GM12865 (cell line): ENCODE results near the gene CEP72.
"Not testable (repeated sequence)": the region's sequence is repeated elsewhere in the genome, so short reads cannot be mapped to it uniquely, and the experiment has no call there.

Experiments used
- DNase-seq: peaks from one replicate; pipeline ENCODE4 v3.0.0; 2010; ENCODE audit warnings: low read depth
- H3K4me3 ChIP-seq: 2 replicates; pipeline ENCODE4 v1.5.1; 2011; ENCODE audit warnings: mild to moderate bottlenecking, low read depth, low read length, control low read depth
- CTCF ChIP-seq: IDR thresholded peaks from 2 replicates; pipeline ENCODE4 v1.5.1; 2011; ENCODE audit warnings: low read length, control low read depth, low read depth, inconsistent platforms; ENCODE audit not compliant: insufficient read depth; ENCODE audit errors: missing control alignments

The CEP72 gene

DNA sequence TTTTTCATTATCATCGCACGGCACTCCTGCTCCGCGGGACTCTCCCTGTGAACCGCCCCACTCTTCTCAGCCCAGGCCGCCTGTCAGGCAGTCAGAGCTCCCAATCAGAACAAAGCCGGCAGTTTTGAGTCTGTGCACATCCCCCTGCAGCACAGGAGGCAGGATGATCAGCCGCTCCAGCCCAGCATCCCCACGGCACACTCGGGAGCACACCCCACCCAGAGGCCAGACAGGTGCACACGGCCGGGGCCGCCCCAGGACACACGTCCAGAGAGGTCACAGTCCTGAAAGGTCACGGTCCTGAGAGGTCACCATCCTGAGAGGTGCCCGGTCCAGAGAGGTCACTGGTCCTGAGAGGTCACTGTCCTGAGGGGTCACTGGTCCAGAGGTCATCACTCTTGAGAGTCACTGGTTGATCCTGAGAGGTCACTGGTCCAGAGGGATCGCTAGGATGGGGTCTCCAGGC is 72.6 kb downstream of the CEP72 start:
- no peak overlapping the region for H3K4me3 ChIP-seq
- no peak for TF ChIP-seq CTCF
- DNase-seq: no peak

GRCh38 chr5:685262-686171 is 73.4 kb downstream of the CEP72 start:
- DNase-seq: no peak
- TF ChIP-seq CTCF: no peak

GRCh38 chr5:686172-686523 is 74.0 kb downstream of the CEP72 start:
- H3K4me3 ChIP-seq, DNase-seq: not testable (repeated sequence)

More at GRCh38 chr5:685262-686171, 73.4 kb downstream of the CEP72 start:
- H3K4me3 ChIP-seq: no peak overlapping the region

GRCh38 chr5:686936-687335 is 74.8 kb downstream of the CEP72 start:
- H3K4me3 ChIP-seq, DNase-seq: not testable (repeated sequence)

DNA sequence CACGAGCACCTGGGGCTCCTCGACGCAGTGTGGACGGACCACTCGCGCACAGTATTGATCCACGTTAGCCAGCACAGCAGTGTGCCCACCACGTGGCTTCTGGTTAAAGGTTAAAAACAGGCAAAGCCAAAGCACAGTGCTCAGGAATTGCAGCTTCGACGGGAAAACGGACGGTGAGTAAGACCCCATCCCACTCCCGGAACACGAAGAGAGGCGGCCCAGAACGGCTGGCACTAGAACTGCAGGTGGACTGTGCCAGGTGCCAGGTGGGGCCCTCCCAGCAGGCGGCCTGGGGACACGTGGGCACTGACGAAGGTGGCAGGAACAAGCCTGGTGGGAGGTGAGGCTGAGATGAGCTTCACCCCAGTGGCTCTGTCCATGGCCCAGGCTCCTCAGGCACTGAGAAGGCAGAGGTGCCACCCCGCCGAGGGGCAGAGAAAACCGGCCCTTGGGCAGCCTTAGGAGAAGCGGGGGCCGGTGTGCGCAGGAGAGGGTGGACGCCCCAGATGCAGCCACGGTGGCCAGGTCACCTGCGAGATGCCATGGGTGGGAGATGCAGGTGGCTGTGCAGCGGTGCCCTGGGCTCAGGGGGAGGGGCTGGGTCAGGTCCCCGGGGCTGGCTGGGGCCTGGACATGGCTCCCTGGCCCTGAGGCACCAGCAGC is 76.3 kb downstream of the CEP72 start:
- not testable (repeated sequence) for DNase-seq, H3K4me3 ChIP-seq

DNA sequence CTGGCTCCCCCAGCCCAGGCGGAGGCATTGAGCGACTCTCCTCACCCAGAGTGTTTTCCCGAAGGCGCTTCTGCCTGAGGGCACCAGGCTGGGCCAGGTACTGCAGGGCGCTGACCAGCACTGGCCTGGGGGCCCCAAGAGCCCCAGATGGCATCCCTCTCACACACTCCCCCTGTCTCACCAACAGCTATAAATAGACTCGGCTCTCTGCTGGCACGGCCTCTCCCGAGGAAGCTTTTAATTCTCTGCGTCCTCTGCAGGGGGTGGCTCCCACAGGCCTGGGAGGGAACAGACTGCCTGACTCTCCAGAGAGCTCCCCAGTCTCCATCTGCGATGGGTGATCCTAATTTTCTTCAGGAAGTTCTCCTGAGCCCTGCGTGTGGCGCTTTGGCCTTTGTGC is 78.2 kb downstream of the CEP72 start:
- H3K4me3 ChIP-seq, DNase-seq: not testable (repeated sequence)

DNA sequence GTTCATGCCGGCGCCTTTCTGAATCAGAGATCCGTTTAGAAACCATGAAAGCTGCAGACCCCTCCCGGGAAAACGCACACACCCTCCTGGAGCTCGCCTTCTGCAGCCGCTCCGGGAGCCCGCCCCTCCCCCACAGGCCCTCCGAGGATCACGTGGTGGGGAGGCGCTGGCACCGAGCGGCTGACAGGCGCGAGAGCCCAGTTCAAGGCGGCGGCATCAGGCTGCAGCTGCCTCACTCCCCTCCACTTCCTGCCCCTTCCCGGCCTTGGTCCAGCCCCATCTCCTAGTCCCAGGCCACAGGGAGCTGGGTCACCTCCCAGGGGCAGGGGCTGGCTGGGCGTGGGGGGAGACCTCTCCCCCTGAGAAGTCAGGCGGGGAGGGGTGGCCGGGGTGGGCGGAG is 78.9 kb downstream of the CEP72 start:
- DNase-seq, H3K4me3 ChIP-seq: not testable (repeated sequence)

GRCh38 chr5:691817-692528 is 79.8 kb downstream of the CEP72 start:
- TF ChIP-seq CTCF: no peak
- H3K4me3 ChIP-seq: no peak overlapping the region

DNA sequence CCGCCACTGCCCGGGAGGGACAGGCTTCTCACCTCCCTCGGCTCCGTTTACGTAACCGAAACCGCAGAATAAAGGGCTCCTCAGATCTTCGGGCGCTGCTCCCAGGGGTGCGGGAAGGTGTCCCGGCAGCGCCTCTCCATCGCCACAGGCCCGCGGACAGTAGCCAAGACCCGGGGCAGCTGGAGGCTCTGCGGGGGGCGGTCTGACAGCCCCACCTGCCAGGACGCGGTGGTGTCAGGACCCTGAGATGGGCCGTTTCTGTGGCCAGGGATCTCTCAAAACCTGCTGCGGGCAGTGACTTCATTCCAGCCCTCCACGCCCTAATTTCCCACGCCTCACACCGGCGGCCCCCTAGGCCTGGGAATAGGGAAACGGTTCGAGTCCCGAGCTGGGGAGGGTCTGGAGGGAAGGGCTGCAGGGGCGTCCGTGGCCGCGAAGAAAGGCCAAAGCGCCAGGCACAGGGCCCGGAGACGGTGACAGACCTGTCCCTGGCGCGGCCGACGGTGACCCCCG is 80.4 kb downstream of the CEP72 start:
- DNase-seq, H3K4me3 ChIP-seq: not testable (repeated sequence)

More at GRCh38 chr5:691817-692528, 79.8 kb downstream of the CEP72 start:
- DNase-seq: no peak

DNA sequence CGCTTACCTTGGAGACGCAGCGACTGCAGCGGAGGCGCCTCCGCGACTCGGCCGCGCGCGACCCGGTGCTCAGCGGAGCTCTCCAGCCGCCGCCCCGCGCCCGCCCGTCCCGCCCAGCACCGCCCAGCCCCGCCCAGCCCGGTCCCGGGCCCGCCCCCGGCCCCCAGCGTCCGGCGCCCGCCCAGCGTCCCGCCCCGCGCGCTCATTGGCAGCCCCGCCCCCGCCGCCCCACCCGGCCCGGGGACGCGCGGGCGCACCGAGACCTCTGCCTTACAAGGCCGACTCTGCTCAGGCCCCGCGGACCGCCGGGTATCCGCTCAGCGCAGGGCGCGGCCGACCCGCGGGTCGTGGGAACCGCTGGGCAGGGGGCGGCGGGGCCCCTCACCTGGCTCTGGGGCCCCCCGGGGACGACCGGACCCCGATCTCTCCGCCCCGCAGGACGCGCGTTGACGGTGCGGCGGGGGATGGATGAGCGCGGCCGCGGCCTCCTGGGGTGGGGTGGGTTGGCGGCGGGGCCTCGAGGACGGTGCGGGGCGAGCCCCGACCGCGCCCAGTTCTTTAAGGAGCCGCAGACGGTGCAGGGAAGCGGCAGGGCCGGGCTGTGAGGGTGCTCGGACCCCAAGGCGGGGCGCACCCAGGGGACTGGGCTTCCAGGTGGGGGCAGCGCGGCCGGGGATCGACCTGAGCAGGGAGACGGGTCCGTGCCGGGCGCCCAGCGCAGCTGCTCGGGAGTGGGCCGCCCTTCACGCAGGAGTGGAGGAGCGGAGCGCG is 81.3 kb downstream of the CEP72 start, which contains the start of gene TPPP:
Gene TPPP, minus strand, starts transcription at position 82 of the 771 bp plus-strand sequence. CDS start 15,292 bp downstream, outside the sequence.
- DNase-seq: peak; percentile 64
- H3K4me3 ChIP-seq: not testable (repeated sequence)

GRCh38 chr5:694042-694431 is 81.9 kb downstream of the CEP72 start:
- not testable (repeated sequence) for DNase-seq, H3K4me3 ChIP-seq

GRCh38 chr5:695475-695874 is 83.3 kb downstream of the CEP72 start:
- DNase-seq, H3K4me3 ChIP-seq: not testable (repeated sequence)

DNA sequence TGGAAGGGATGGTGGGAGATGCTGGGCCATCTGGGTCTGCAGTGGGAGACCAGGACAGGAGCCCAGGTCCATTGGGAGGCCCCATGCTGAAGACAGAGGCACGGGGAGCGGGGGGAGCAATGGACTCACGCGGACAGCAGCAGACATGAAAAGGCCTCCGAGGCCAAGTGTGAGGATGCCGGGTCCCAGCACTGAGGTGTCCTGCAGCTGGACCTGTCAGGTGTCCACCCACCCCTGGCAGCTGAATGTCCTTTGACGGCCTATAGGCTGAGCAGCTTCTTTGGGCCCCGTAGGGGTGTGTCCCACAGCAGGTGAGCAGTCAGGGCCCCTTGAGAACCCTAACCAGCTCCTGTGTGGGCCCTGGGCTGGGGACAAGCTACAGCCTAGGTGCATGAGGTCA is 84.1 kb downstream of the CEP72 start:
- DNase-seq, H3K4me3 ChIP-seq: not testable (repeated sequence)
